Loucy (cell line): ENCODE data around the gene SNX11.

Experiments
- CTCF ChIP-seq: fragments of 200-600 bp; sonication (generic); conservative IDR thresholded peaks from 2 replicates; pipeline ENCODE4 v1.5.1; 2014; ENCODE audit warnings: mild to moderate bottlenecking, antibody characterized with exemption, low read length
- EZH2phosphoT487 ChIP-seq: fragments of 200-600 bp; IDR thresholded peaks from 2 replicates; pipeline ENCODE4 v1.6.1; 2018; ENCODE audit warnings: antibody characterized with exemption, mild to moderate bottlenecking, moderate library complexity, borderline replicate concordance

- TF ChIP-seq CTCF (no peak), EZH2phosphoT487 (no peak)
Observed at GRCh38 chr17:48070195-48070594, 37.4 kb upstream of the SNX11 start.
